HepG2 (cell line): Measurements from ENCODE around the gene RNASE8. TPM values are rescaled to one million over a fixed set of nuclear protein-coding genes. Genes with fewer than 3 reads are reported as not detected.
A peak's percentile ranks its signal among the peaks of the same experiment; 100 is the strongest.

Experiments
- CBX5 ChIP-seq: sonication (generic); formaldehyde crosslinking; IDR thresholded peaks from 2 replicates; pipeline ENCODE4 v1.4.0; 2020; ENCODE audit warnings: missing genetic modification reagents, borderline replicate concordance
- FOXA1 ChIP-seq, 2 experiments: fragments of 450-650 bp in 1 of 2; sonication (generic) in 1 of 2; formaldehyde crosslinking in 1 of 2; IDR thresholded peaks; 2 replicates each; pipeline versions ENCODE4 v1.4.0 to v1.6.1; 2016 to 2020; ENCODE audit warnings: missing genetic modification reagents in 1 of 2
- HES4 ChIP-seq: sonication (generic); formaldehyde crosslinking; IDR thresholded peaks from 2 replicates; pipeline ENCODE4 v1.9.0; 2021; ENCODE audit warnings: mild to moderate bottlenecking, missing genetic modification reagents, borderline replicate concordance
- KLF11 ChIP-seq: IDR thresholded peaks from 2 replicates; pipeline ENCODE4 v1.6.1; 2016; ENCODE audit warnings: missing compliant biosample characterization
- NFIB ChIP-seq: sonication (generic); formaldehyde crosslinking; IDR thresholded peaks from 2 replicates; pipeline ENCODE4 v1.9.0; 2021; ENCODE audit warnings: missing genetic modification reagents, mild to moderate bottlenecking, borderline replicate concordance
- TRIM24 ChIP-seq: sonication (generic); formaldehyde crosslinking; IDR thresholded peaks from 2 replicates; pipeline ENCODE4 v1.8.0; 2022; ENCODE audit warnings: mild to moderate bottlenecking, missing genetic modification reagents
- ZMYM3 ChIP-seq: sonication (generic); formaldehyde crosslinking; IDR thresholded peaks from 2 replicates; pipeline ENCODE4 v1.5.1; 2020; ENCODE audit warnings: mild to moderate bottlenecking, missing genetic modification reagents
- ZNF367 ChIP-seq: sonication (generic); formaldehyde crosslinking; IDR thresholded peaks from 2 replicates; pipeline ENCODE4 v1.4.0; 2020; ENCODE audit warnings: missing genetic modification reagents, borderline replicate concordance
- ZNF776 ChIP-seq: sonication (generic); formaldehyde crosslinking; IDR thresholded peaks from 2 replicates; pipeline ENCODE4 v1.4.0; 2020; ENCODE audit warnings: mild to moderate bottlenecking, missing genetic modification reagents
- ZNF839 ChIP-seq: sonication (generic); formaldehyde crosslinking; IDR thresholded peaks from 2 replicates; pipeline ENCODE4 v1.4.0; 2020; ENCODE audit warnings: missing genetic modification reagents, mild to moderate bottlenecking, borderline replicate concordance
- polyA plus RNA-seq, 8 experiments: library from polyadenylated mRNA; depleted of rRNA in 3 of 8; stranded (reverse) in 7 of 8; unstranded in 1 of 8; fragments of >200 nt; fragmentation: Illumina TruSeq in 4 of 8; extraction: Trizol in 4 of 8; gene quantifications; 2 replicates each; pipeline versions ENCODE4 v1.2.1 to v1.2.3, GENCODE V29; 2011 to 2016; ENCODE audit warnings: low read depth in 4 of 8, missing spikeins in 1 of 8, mixed read lengths in 1 of 8; ENCODE audit not compliant: insufficient read depth in 1 of 8
- total RNA-seq, 5 experiments: library from RNA; depleted of rRNA; stranded (reverse); fragments of >200 nt; fragmentation: Illumina TruSeq; extraction: Trizol; gene quantifications; 2 replicates each; pipeline ENCODE4 v1.2.3, GENCODE V29; 2016; ENCODE audit warnings: low read depth in 1 of 5
- TF ChIP-seq, protein P1 (sequence below): sonication (generic); formaldehyde crosslinking; IDR thresholded peaks from 2 replicates; pipeline ENCODE4 v1.8.1; 2022; ENCODE audit warnings: mild to moderate bottlenecking, missing genetic modification reagents
- TF ChIP-seq, protein P2 (sequence below): sonication (generic); formaldehyde crosslinking; IDR thresholded peaks from 2 replicates; pipeline ENCODE4 v1.8.0; 2022; ENCODE audit warnings: missing genetic modification reagents, low read depth, mild to moderate bottlenecking, borderline replicate concordance
- TF ChIP-seq, protein P3 (sequence below): sonication (generic); formaldehyde crosslinking; IDR thresholded peaks from 2 replicates; pipeline ENCODE4 v1.8.0; 2022; ENCODE audit warnings: mild to moderate bottlenecking, missing genetic modification reagents, moderate library complexity
- TF ChIP-seq, protein P4 (sequence below): sonication (generic); formaldehyde crosslinking; IDR thresholded peaks from 2 replicates; pipeline ENCODE4 v1.5.0; 2020; ENCODE audit warnings: mild to moderate bottlenecking, missing genetic modification reagents

The RNASE8 gene
- total and polyA plus RNA-seq, 2 of the 13 experiments (the other 11 are each of a cell fraction or from before 2014, with no cell fraction given): not detected

DNA sequence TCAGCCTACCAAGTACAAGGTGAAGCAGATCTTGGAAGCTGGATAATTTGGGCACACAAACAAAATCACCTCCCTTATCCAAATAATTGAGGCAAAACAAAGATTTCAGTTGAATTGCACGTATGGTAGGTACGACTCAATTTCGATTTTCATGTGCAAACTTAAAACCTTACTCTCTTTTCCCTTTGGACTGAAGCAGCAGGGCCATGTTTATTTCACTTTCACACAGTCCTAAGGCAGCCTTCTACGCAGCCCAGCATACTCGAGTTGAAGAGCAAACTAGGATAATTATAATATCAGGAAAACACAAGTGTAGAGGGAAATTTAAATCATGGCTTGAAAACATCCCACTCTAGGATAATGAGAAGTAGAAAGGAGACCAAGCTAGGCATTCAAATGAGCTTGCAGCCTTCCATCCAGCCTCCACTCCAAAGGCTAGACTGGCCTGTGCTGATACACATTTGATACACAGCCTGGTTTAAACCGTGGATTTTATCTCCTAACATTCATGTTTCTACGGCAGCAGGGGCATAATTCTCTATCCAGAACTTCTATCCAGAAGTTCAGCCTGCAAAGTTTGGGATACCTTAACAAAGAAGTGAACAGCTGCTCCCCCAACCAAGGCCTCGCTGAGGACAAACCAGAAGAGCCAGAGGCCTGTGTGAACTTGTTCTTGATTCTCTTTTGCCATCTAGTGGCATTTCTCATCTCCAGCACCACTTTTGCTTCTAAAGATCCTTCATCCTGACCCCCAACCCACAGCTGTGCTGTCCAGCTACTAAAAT is 17.8 kb upstream of the RNASE8 start (continued):
- TF ChIP-seq TRIM24 (no peak), FOXA1 (IDR thresholded peaks at IDR 0.05) (no peak), FOXA1 (CRISPR knock-in tag; IDR thresholded peaks at IDR 0.05) (no peak), ZNF367 (CRISPR knock-in tag) (no peak), CBX5 (CRISPR knock-in tag) (no peak; the same call in 1 of the 2 replicates), ZNF839 (CRISPR knock-in tag) (no peak), NFIB (CRISPR knock-in tag) (no peak), HES4 (CRISPR knock-in tag) (no peak), ZMYM3 (CRISPR knock-in tag) (no peak), ZNF776 (no peak), KLF11 (CRISPR knock-in tag) (no peak)
- TF ChIP-seq, protein P1, sequence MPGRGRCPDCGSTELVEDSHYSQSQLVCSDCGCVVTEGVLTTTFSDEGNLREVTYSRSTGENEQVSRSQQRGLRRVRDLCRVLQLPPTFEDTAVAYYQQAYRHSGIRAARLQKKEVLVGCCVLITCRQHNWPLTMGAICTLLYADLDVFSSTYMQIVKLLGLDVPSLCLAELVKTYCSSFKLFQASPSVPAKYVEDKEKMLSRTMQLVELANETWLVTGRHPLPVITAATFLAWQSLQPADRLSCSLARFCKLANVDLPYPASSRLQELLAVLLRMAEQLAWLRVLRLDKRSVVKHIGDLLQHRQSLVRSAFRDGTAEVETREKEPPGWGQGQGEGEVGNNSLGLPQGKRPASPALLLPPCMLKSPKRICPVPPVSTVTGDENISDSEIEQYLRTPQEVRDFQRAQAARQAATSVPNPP: no peak
- TF ChIP-seq, protein P2, sequence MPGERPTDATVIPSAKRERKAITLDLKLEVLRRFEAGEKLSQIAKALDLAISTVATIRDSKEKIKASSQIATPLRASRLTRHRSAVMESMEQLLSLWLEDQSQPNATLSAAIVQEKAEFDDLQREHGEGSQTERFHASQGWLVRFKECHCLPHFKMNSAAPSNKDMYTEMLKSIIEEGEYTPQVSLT (CRISPR knock-in tag): no peak
- TF ChIP-seq, protein P3, sequence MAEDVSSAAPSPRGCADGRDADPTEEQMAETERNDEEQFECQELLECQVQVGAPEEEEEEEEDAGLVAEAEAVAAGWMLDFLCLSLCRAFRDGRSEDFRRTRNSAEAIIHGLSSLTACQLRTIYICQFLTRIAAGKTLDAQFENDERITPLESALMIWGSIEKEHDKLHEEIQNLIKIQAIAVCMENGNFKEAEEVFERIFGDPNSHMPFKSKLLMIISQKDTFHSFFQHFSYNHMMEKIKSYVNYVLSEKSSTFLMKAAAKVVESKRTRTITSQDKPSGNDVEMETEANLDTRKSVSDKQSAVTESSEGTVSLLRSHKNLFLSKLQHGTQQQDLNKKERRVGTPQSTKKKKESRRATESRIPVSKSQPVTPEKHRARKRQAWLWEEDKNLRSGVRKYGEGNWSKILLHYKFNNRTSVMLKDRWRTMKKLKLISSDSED (CRISPR knock-in tag): no peak
- TF ChIP-seq, protein P4, sequence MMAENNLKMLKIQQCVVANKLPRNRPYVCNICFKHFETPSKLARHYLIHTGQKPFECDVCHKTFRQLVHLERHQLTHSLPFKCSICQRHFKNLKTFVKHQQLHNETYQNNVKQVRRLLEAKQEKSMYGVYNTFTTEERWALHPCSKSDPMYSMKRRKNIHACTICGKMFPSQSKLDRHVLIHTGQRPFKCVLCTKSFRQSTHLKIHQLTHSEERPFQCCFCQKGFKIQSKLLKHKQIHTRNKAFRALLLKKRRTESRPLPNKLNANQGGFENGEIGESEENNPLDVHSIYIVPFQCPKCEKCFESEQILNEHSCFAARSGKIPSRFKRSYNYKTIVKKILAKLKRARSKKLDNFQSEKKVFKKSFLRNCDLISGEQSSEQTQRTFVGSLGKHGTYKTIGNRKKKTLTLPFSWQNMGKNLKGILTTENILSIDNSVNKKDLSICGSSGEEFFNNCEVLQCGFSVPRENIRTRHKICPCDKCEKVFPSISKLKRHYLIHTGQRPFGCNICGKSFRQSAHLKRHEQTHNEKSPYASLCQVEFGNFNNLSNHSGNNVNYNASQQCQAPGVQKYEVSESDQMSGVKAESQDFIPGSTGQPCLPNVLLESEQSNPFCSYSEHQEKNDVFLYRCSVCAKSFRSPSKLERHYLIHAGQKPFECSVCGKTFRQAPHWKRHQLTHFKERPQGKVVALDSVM (CRISPR knock-in tag): peak; percentile 87
